HCEC 1CT (cell line): Measurements from ENCODE around the gene NRIP1.
"Not testable (repeated sequence)": the region's sequence is repeated elsewhere in the genome, so short reads cannot be mapped to it uniquely, and the experiment has no call there.

Experiments used
- DNase-seq: peaks from one replicate; pipeline ENCODE4 v3.0.0-alpha.2; 2017

Gene NRIP1

DNA sequence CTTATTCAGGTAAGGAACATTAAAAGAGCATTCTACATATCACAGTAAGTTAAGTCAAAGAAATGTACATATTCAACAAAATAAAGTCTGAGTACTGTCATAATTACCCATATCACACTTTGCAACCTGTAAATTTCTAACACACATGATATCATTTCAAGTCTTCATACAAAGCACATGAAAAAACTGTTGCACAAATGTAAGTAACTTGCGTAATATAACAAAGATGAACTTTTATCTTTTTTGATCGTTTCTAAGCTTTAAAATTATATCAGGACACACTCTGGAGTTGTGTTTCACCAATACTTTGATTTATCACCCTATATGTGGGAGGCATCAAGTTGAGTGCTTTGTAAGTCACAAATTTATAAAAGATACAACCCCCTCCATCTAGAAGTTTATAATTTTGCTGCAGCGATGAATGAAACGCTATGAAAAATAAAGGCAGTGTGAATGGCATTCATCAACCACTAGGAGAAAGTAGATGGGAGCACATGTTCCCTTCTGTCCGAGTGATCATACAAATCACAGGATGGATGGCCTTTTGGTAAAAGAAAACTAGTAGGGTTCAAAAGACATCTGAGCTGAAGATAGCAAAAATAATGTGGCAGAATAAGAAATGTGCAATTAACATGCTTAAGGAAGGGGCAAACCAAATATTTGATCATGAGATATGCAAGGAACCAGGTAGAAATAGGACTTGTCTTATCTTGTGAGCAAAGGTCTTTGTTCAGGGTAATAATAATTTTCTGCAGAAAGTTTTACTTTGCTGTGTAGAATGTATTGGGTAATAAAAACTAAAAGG, 27.5 kb downstream of the NRIP1 start:
- no peak for DNase-seq

DNA sequence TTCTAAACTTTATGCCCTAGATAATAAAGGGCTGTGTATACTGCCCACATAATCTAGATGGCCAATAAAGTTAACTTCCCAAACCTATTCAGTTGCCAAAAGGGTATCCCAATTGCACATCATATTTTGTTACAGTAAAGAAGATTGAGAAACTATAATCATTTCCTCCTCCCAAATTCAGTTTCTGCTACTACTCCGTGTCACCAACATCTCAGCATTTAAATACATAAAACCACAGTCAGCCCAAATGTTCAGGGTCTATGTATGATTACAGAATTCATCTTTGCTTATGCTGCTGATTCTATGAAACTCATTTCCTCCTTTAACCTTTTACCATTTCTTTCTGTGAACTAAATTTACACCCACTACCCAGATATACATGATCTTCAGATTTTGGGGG, 28.6 kb downstream of the NRIP1 start:
- no peak for DNase-seq

DNA sequence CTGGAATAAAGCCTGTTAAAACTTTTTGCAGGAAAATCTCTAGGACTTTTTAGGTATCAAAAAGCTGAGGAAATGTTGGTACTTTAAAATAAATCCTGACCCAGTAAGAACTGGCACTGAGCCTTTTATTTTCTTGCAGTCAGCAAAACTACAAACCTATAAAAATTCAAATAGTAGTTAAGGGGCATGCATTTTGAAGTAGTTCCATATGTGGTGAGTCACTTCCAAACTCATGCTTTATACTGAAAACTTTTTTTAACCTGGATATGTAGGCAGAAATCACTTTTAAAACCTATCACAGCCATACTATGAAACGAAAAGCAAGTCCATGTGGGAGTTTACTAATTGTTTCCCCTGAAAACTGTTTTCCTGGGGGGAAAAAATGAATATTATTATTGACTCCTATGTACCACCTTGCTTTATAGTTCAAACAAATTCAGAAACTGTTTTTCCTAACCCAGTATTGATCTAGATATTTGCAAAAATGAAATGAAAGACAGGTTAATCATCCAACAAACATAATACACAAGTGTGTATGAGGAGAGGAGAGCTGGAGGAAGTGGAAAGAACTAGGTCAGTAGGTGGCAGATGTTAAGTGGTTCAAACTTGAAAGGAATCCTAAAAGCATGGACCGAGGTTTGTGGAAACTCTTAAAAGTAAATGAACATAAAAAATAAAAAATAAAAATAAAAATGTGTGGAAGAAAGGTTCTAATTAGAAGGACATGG, 30.5 kb downstream of the NRIP1 start:
- peak; percentile 58 for DNase-seq

DNA sequence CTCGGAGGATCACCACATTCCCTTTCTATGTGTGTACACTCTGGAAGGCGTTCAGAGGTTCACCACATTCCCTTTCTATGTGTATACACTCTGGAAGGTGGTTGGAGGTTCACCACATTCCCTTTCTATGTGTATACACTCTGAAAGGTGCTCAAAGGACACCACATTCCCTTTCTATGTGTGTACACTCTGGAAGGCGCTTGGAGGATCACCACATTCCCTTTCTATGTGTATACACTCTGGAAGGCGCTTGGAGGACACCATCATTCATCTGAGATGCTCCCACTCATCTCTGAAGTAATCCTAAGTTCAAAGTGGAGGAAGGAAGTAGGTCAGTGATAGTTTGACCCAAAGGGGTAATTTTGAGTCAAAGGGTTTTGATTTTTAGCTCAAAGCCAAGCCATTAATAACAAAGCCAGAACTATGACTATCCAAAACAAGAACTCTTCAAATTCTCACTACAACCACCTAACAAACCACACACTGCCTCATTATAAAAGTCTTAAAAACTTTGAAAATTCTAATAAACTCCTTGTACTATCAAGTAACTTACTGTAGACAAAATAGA, 32.9 kb downstream of the NRIP1 start:
- peak; percentile 65 for DNase-seq

DNA sequence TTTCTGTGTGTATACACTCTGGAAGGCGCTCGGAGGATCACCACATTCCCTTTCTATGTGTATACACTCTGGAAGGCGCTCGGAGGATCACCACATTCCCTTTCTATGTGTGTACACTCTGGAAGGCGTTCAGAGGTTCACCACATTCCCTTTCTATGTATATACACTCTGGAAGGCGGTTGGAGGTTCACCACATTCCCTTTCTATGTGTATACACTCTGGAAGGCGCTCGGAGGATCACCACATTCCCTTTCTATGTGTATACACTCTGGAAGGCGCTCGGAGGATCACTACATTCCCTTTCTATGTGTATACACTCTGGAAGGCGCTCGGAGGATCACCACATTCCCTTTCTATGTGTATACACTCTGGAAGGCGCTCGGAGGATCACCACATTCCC, 33.4 kb downstream of the NRIP1 start:
- DNase-seq: not testable (repeated sequence)

DNA sequence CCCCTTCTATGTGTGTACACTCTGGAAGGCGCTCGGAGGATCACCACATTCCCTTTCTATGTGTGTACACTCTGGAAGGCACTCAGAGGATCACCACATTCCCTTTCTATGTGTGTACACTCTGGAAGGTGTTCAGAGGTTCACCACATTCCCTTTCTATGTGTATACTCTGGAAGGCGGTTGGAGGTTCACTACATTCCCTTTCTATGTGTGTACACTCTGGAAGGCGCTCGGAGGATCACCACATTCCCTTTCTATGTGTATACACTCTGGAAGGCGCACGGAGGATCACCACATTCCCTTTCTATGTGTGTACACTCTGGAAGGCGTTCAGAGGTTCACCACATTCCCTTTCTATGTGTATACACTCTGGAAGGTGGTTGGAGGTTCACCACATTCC, 33.9 kb downstream of the NRIP1 start:
- peak; percentile 66 for DNase-seq

DNA sequence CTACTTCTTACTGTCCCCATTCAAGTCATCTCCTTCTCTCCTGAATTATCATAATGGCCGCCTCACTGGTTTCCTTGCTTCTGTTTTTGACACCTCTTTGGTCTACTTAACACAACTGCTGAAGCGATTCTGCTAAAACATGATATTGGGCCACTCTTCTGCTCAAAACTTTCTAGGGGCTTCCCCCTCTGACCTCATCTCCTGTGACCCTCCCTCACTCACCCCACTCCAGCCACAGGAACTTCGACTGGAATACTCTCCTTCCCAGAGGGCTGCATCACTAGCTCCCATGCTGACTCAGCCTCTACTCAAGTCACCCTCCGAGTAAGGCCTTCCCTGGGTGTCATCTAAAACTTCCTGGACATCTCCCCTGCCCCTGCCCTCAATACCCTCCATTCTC, 35.7 kb downstream of the NRIP1 start:
- DNase-seq: no peak

DNA sequence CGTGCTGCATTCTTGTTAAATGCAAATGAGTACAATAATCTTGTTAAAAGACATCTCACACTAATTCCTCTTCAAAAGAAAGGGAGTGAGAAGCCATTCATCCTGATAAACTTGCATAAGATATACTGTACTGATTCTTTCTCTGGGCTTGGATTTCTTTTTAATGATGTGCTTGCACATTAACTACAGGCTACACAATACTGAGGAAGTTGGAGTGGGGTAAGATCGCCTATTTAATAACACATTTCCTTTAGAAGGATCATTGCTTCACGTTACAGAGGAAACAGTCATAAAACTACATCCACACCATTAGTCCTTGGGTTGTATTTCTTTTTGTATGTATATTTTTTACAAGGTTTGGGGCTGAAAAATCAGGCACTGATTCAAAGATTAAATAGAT, 36.6 kb downstream of the NRIP1 start:
- DNase-seq: no peak

DNA sequence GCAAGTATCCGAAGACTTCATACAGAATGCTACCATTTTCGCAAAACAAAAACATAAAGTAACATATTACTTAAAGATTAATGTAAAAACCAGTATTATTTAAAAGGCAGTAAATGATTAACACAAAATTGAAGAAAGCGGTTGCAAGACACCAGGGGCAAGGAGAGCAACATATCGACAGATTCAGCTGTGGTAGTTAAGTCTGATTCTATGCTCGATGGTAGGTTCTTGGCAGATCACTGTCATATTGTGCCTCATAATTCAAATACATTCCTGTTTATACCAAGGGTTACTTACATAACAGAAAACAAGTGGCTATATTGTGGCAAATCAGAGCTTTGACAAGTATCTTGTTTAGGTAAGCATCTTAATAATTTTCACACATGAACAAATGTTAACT, 37.7 kb downstream of the NRIP1 start:
- no peak for DNase-seq

DNA sequence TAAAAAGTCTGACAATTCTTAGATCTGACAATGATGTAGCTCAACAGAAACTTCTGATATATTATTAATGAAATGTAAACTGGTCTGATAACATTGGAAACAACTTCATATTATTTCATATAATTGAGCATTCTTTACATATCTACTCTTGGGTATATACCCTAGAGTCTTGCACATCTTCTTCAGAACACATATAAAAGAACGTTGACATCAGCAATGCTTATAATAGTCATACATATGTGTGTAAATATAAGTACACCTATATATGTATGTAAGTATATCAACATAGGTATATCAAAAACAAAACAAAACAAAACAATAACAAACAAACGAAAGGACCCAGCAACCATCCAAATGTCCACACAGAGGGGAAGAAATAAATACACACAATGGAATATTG, 38.4 kb downstream of the NRIP1 start:
- no peak for DNase-seq

DNA sequence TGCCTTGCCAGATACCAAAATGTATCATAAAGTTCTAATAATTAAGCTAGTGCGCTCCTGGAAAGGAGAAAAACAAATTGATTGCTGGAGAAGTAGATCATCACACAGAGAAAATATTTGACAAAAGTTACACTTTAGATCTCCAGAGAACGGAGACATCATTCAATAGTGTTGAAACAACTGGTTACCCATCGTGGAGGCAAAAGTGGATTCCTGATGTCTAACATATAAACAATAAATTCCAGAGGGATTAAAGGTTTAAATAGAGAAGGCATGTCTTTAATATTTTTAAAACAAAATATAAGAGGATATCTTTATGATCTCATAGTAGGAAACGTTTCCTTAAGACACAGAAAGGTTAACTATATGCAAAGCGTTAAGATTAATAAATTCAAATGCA, 41.0 kb downstream of the NRIP1 start:
- peak; percentile 87 for DNase-seq

DNA sequence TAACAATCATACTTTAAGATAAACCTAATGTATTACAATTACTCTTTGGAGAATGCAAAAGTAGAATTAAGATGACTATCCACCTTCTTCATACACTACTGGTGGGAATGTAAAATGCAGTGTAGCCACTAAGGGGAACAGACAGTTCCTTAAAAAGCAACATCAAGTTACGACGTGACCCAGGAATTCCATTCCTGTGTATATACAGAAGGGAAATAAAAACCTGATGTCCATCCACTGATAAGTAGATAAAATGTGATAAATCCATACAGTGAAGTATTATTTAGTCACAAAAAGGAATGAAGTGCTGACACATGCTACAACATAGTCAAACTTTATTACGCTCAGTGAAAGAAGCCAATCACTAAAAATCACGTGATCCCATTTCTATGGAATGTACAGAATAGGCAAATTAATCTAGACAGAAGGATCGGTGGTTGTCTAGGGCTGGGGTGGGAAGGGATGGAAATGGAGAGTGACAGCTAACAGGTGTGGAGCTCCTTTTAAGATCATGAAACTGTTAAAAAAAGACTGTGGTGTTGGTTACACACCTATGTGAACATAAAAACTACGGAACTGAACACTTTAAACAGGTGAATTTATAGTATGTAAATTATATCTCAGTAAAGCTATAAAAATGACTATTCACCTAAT, 42.1 kb downstream of the NRIP1 start:
- peak; percentile 55 for DNase-seq

DNA sequence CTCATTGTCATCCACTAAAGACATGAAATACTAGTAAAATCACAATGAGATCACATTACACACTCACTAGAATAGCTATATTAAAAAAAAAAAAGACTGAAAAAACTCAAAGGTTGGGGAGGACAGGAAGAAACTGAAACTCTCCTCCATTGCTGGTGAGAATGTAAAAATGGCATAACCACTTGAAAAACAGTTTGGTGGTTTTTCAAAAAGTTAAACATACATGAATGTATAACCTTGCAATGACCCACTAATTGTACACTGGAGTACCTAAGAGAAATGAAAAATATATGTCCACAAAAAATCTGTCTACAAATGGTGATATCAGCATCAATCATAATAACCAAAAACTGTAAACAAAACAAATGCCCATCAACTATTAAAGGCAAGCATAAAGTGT, 44.0 kb downstream of the NRIP1 start:
- no peak for DNase-seq

DNA sequence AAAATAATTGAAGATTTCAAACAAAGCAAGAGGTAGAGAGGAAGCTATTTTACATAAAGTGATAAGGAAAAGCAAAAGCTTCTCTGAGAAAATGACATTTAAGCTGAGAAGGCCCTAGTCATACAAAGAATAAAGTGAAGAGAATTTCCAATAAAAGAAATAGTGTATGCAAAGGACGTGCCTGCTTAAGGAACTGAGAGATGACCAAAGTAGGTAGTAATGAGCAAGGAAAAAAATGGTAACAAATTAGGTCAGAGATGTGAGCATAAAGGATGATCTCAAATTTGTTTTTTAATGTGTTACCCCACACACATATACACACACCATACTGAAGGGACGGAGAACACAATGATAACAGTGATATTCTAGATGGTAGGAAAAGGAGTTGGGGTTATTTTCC, 46.4 kb downstream of the NRIP1 start:
- DNase-seq: no peak

DNA sequence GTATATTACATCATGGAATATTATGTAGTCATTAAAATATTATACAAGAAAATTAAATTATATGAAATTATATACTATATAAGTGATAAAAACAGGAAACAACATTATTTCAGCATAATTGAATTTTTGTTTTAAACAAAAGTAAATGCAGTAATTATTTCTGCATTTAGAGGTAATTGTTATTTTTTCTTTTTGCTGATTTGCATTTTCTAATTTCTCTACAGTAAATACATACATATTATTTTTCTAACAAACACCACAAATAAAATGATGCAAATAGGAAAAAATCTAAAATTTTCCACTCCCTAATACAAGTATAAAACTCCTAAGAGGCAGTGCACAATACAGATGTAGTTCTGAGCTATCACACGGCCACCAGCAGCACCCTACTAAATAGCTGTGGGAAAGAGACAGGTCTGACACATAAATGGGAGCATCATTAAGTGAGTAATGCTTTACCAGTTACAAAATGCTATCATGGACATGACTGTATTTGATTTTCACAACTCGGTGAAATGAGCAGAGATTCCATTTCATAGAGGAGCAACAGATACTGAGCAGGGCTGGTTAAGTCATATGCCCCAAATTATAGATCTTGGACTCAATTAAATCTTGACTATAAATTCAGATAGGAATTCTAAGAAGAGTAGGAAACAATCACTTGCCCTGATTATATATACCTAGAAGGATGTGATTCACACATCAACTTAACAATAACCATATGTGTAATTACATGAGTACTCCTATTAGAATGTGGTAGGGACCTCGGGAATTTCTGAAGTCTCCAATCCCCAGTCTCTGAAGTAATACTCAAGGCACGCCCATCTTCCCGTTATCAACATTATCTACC, 49.0 kb downstream of the NRIP1 start:
- peak; percentile 96 for DNase-seq

DNA sequence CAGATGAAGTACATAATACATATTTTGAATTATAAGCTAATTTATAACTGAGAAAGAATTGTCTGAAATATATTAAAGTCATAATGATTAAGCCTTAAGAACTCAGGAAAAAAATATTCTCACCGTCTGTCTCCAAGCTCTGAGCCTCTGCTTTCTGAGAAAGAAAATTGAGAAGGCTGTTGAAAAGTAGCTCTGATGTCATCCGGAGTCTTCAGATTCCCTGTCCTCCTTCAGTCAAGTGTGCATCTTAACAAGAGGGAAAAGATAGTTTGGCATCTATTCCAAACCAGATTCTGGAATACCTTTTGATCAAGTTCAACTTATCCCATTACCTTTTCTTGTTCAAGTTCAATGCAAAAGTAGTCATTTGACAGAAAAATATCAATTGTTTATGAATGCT, 50.6 kb downstream of the NRIP1 start:
- no peak for DNase-seq

DNA sequence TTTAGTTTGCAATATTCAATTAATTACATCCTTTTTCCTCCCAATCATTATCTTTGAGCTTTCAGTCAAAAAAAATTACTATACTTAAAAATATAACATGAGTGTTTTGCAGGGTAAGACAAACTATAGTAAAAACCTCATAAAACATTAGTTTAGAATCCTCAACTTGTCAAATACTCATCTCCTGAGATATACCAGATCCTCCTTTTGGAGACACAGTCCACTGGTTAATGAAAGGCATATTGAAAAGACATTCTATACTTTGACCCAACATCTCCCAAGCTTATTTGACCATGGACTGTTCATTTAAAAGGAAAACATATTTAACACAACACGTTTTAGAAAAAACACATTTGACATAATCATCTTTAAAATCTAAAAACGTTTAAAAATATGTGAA, 52.8 kb downstream of the NRIP1 start:
- DNase-seq: no peak

DNA sequence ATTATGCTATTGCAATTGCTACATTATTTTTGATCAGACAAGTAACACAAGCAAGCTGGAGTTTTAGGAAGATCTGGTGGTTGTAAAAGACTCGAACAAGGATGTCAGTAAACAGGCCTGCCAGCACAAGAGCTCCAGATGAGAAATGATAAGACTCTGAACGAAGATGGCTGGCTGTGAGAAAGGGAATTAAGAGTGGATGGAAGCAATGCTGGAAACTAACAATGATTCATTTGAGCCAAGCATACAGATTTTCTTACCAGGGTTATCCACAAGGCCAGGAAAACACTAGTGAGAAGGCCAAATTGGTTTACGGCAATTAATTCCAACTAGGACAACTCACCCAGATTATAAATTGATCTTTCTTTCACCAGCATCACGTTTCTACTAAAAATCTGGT, 54.2 kb downstream of the NRIP1 start:
- peak; percentile 37 for DNase-seq

DNA sequence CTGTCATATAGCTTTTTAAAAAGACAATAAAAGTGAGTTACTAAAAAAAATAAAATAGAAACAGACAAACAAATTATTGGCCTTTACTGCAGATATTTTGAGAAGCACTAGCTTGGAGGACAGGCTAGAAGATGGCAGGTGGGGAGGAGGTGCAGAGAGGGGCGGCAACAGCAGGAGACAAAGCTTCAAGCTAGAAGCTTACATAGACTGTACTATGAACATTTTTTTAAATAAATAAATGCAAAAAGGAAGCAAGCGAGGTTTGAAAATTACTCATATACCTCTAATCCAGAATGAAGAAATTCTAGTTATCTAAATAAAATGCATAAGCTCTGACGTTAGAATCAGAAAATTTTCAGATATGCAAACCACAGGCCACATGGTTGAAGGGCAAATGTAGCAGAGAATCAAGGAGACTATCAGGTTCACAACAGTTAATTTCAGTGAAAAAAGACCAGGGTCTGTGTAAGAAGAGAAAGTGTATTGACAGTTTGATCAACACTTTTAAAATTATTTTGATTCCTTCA, 54.9 kb downstream of the NRIP1 start:
- peak; percentile 93 for DNase-seq

DNA sequence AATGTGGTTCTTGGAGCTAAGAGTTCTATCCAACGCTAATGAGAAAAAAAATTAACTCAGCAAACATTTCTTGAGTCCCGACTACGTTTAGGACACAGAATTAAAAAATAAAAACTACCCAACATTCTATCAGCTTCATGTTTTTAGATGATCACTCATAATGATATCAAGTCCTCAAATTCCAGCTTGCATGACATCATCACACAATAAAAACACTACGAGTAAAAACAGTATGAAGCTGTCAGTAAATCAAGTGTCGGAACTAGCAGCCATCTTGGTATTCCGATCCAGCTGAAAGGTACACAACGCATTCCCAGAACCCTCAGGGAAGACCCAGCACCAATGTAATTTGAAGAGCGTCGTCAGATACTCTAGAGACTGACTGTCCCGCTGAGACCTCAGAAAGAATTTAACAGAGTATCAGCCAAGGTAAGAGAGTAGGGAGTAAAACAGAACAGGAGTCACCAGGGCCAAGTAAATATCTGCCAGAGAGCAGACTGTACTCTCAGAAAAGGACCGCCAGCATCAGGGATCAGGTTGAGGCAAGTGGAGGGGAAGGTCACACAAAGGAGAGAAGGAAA, 57.0 kb downstream of the NRIP1 start:
- no peak for DNase-seq

DNA sequence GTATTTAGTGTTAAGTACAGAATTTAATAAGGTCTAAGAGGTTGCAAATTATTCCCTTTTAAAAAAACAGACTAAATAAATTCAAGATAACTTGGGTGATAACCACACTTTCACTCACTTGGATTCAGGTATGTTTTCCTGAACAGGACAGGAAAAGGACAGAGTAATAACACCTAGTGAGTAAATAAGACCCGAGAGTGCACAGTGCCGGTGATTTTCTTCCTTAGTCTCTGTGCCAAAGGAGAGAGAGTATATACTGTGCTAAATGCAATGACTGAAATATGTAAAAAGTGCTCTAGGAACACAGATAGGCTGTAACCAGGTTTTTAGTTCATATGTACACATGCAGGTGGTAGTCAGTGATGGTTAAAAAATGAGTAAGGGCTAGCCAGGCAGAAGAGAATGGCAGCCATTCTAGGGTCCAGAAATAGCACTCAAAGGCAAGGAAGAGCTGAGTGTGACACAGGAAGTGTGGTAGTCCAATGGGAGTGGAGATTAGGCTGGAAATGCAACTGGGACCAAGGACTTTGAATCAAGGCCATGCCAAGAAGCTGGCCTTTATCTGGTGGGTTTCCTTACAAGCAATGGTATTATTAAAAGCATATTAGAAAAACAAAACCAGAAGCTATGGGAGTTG, 58.1 kb downstream of the NRIP1 start:
- no peak for DNase-seq

DNA sequence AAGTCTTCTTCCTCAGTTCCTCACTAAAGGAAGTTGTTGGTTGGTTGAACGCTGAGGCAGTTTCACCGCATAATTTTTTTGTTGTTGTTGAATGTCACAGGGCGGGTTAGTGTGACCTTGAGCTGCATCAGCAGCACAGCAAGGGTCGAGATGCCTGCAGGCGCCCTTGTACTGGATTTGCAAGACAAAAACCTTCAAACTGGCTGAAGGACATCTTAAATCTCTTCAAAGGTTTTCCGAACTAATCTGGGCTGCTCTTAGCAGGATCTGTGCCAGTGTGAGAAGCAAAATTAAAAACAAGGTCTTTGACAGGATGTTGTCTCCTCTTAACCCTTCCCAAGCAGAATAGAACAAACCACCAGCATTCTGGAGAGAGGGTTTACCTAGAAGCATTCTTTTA, 59.4 kb downstream of the NRIP1 start:
- peak; percentile 16 for DNase-seq
